ENCODE data around the gene TRAF3IP3. TPM values are rescaled to one million over a fixed set of nuclear protein-coding genes. Genes with fewer than 3 reads are reported as not detected.
A peak's percentile ranks its signal among the peaks of the same experiment; 100 is the strongest.

TRAF3IP3 gene
- total RNA-seq, 6 donors from 2014 or later, result 6.4 to 58.7 (median 10.8) TPM

- H3K9me3 ChIP-seq, result no peaks in the 10 kb centered on the region
- no peaks in the 10 kb centered on the region for H3K27me3 ChIP-seq
- peak overlapping the region; percentile 34 to 65 (median 50) for H3K4me3 ChIP-seq
- WGBS, 2 donors, result 32 to 37% methylated on average over 14 to 18 of the region's 19 CpGs
- peak; percentile 24 to 56 for ATAC-seq (ENCODE audit: low FRiP score in 2 of 2)
- peak; percentile 33 to 41 for DNase-seq
- TF ChIP-seq POLR2A (IDR thresholded peaks at IDR 0.05) (no peak), POLR2AphosphoS5 (IDR thresholded peaks at IDR 0.05) (no peak), EP300 (IDR thresholded peaks at IDR 0.05) (no peak), CTCF (IDR thresholded peaks at IDR 0.05) (no peak)
- H3K27ac ChIP-seq, result peak overlapping the region; percentile 69 to 87 (median 72)
- peaks cover 0 to 6% (median 0%) of the 10 kb centered on the region in 4 donors for H3K4me1 ChIP-seq
- no peaks in the 10 kb centered on the region for H3K36me3 ChIP-seq
These were observed 49.5 kb downstream of the TRAF3IP3 start for GRCh38 chr1:209805341-209805781.

GRCh38 chr1:209805875-209806760 lies 50.3 kb downstream of the TRAF3IP3 start, which contains the start of gene IRF6:
Gene IRF6, minus strand, starts transcription at chr1:209806142. Its CDS starts 4,729 bp downstream, at chr1:209801413.
- Histone ChIP-seq H3K4me1 (peaks cover 0 to 6% (median 0%) of the 10 kb centered on the region in 4 donors), H3K36me3 (no peaks in the 10 kb centered on the region), H3K9me3 (no peaks in the 10 kb centered on the region), H3K27ac (peak within 1 kb of the TSS; percentile 69 to 87 (median 72)), H3K4me3 (peak within 1 kb of the TSS; percentile 34 to 65 (median 50)), H3K27me3 (no peaks in the 10 kb centered on the region)
- ATAC-seq (ENCODE audit: low FRiP score in 2 of 2) (peak; percentile 94 to 97), DNase-seq (peak; percentile 94 to 98)
- peak in 3 of 4 donors; percentile 67 to 92 (median 76) for TF ChIP-seq POLR2A (IDR thresholded peaks at IDR 0.05)
- TF ChIP-seq CTCF (IDR thresholded peaks at IDR 0.05), result no peak
- TF ChIP-seq EP300 (IDR thresholded peaks at IDR 0.05), result no peak
- TF ChIP-seq POLR2AphosphoS5 (IDR thresholded peaks at IDR 0.05), result peak; percentile 44 to 84
- WGBS, 2 donors, result 8 to 28% methylated on average over 2 to 43 of the region's 46 CpGs

- 80 to 88% methylated on average over 4 of the region's 4 CpGs for WGBS, 2 donors
These were observed 51.7 kb downstream of the TRAF3IP3 start for GRCh38 chr1:209807509-209807908.

GRCh38 chr1:209808059-209808581 lies 52.3 kb downstream of the TRAF3IP3 start:
- no peak overlapping the region for H3K27ac ChIP-seq
- no peaks in the 10 kb centered on the region for H3K36me3 ChIP-seq
- H3K4me1 ChIP-seq, result peaks cover 0 to 6% (median 0%) of the 10 kb centered on the region in 4 donors
- ATAC-seq (ENCODE audit: low FRiP score in 2 of 2) (no peak), DNase-seq (no peak)
- no peaks in the 10 kb centered on the region for H3K9me3 ChIP-seq
- no peaks in the 10 kb centered on the region for H3K27me3 ChIP-seq
- TF ChIP-seq EP300 (IDR thresholded peaks at IDR 0.05) (no peak), CTCF (IDR thresholded peaks at IDR 0.05) (no peak), POLR2AphosphoS5 (IDR thresholded peaks at IDR 0.05) (no peak), POLR2A (IDR thresholded peaks at IDR 0.05) (no peak)
- H3K4me3 ChIP-seq, result no peak overlapping the region

More at GRCh38 chr1:209807509-209807908, 51.7 kb downstream of the TRAF3IP3 start:
- ATAC-seq (ENCODE audit: low FRiP score in 2 of 2) (no peak), DNase-seq (no peak)
- no peak overlapping the region for H3K4me3 ChIP-seq
- no peaks in the 10 kb centered on the region for H3K9me3 ChIP-seq
- peaks cover 0 to 6% (median 0%) of the 10 kb centered on the region in 4 donors for H3K4me1 ChIP-seq
- H3K27ac ChIP-seq, result no peak overlapping the region
- H3K27me3 ChIP-seq, result no peaks in the 10 kb centered on the region
- no peaks in the 10 kb centered on the region for H3K36me3 ChIP-seq
- TF ChIP-seq EP300 (IDR thresholded peaks at IDR 0.05) (no peak), CTCF (IDR thresholded peaks at IDR 0.05) (no peak), POLR2AphosphoS5 (IDR thresholded peaks at IDR 0.05) (no peak), POLR2A (IDR thresholded peaks at IDR 0.05) (no peak)

Data from upper lobe of left lung (tissue), 6 donors.